DOHH2 (cell line): ENCODE results near the gene PALLD.

ENCODE experiments used
- EZH2phosphoT487 ChIP-seq: fragments of 200-600 bp; sonication (generic); IDR thresholded peaks from 2 replicates; pipeline ENCODE4 v1.6.1; 2017; ENCODE audit warnings: borderline replicate concordance, mild to moderate bottlenecking, antibody characterized with exemption, low read length, moderate library complexity, mixed read lengths
- TF ChIP-seq, protein P1 (sequence below): fragments of 200-600 bp; sonication (generic); IDR thresholded peaks from one replicate; pipeline ENCODE4 v1.5.1; 2014; ENCODE audit warnings: antibody characterized with exemption, mild to moderate bottlenecking, low read depth, low read length; ENCODE audit not compliant: poor library complexity, severe bottlenecking

DNA sequence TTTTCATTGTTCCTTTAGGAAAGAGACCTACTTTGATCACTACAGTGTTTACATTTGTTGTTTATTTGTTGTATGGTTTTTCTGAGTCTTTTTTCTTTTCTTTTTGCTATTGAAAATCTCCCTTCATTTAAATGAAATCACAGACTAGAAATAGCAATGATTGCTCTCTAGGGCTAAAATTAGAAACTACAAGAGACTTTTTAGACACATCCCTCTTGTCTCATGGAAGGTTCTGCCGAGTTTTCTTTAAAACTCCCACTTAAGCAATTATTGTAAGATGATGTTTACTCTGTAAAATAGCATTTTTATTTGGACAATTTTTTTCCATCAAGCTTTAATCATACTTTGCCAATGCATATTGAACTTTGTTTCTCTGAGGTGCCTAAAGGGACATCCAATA, 136.6 kb downstream of the PALLD start:
- TF ChIP-seq, protein P1, sequence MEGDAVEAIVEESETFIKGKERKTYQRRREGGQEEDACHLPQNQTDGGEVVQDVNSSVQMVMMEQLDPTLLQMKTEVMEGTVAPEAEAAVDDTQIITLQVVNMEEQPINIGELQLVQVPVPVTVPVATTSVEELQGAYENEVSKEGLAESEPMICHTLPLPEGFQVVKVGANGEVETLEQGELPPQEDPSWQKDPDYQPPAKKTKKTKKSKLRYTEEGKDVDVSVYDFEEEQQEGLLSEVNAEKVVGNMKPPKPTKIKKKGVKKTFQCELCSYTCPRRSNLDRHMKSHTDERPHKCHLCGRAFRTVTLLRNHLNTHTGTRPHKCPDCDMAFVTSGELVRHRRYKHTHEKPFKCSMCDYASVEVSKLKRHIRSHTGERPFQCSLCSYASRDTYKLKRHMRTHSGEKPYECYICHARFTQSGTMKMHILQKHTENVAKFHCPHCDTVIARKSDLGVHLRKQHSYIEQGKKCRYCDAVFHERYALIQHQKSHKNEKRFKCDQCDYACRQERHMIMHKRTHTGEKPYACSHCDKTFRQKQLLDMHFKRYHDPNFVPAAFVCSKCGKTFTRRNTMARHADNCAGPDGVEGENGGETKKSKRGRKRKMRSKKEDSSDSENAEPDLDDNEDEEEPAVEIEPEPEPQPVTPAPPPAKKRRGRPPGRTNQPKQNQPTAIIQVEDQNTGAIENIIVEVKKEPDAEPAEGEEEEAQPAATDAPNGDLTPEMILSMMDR: no peak
- no peak for TF ChIP-seq EZH2phosphoT487
